Activated gamma-delta T cell treated with anti-CD3 and anti-CD28 coated beads, Interleukin-2, amount 50 U/mL, for 16 hours (primary cell): ENCODE results near the gene BZW2.
"Not testable (repeated sequence)": the region's sequence is repeated elsewhere in the genome, so short reads cannot be mapped to it uniquely, and the experiment has no call there.

Source experiments
- DNase-seq: peaks from one replicate; pipeline ENCODE4 v3.0.0-alpha.2; 2020; ENCODE audit warnings: low read depth

The BZW2 gene

DNA sequence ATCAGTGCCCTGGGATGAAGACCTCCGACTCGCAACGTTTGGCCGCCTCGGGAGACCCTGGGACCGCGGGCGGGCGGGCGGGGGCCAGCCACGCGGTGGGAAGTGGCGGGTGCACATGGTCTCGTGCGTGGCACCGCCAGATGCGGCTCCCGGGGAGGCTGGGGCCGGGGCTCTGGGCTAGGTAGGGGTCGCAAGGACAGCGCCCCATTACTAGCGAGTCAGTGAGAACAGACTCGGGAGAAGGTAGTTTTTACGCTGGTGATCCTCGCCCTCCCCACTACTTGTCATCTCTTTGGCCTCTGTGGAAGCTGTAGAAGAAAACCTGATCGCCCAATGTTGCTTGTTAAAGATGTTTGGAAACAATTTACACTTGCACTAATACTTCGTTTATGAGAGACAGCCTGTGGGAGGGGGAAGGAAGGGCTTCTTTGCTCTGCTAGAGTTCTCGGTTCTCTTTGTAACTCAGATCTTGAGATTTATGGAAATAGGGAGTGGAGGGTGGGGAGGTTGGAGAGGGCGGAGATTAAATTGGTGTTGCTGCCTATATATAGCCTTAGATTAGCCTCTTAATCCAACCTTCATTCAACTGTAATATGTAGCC, 591 bp downstream of the BZW2 start:
- DNase-seq = no peak

- no peak for DNase-seq
Observed at GRCh38 chr7:16647435-16647960, 1.5 kb downstream of the BZW2 start.

GRCh38 chr7:16648551-16648950, 2.6 kb downstream of the BZW2 start:
- no peak for DNase-seq

DNA sequence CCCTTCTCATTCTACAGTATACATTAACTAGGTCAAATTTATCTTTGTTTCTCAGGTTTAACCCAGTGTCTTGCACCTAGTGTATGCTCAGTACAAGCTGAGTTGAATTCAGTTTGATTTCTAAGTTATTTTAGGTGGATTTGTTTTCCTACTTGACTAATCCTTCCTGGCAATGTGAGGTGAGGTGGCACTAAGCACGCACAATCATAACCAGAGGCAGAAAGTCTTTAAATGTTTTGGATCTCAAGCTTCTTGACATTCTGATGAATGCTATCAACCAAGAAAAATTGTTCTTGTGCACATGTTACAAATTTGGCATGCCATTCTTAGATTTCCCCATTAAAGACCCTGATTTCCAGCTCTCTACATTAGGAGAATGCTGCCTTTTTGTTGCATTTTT, 3.2 kb downstream of the BZW2 start:
- DNase-seq = no peak

- no peak for DNase-seq
Observed at GRCh38 chr7:16650266-16650665, 4.3 kb downstream of the BZW2 start.

DNA sequence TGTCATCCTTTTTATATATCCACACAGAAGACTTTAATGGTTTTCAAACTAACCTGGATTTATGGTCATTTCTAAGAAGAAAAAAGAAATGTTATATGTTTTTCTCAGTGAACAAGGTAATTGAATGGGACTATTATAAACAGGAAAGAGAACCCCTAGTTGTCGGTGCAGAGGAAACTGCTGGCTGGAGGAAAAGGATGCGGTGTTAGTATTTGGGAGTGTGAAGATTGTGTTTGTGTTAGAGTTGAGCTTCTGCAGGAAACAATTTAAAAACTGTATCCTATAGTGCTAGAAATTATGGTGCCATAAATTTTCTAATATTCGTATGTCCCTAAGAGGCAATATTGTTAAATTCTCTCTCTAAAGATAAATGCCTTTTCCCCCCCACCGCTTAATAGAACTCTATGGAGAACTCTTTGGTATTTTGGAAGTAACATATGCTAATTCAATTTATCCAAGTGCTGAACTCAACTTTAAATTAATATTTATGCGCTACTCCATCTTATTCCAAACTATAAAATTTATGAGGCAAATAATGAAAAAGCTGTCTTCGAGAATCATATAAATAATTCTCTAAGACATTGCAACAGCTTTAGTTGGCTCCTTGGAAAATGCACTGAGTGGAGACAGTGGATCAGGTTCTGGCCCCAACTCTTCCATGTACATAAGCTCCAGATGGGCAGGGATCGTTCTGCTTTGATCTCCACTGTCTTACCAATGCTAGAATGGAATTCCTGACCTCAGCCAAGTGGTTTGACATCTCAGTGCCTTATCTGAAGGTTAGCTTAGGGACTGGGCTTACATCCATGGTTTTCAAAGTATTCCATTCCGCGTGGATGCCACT, 5.6 kb downstream of the BZW2 start:
- DNase-seq = no peak

DNA sequence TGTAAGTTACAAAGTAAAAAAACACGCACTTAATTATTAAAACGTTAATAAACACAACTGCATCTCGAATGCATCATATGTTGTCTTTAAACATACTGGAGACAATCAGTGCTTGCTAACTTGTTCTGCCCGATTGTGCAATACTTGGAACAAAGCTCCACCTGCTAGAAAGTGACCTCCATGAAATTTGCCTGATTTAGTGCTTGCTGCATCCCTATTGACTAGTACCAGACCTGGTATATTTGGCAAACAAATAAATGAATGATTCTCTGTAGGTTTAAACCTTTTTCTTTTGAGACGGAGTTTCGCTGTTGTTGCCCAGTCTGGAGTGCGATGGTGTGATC, 6.2 kb downstream of the BZW2 start:
- DNase-seq = no peak

GRCh38 chr7:16652888-16653287, 6.9 kb downstream of the BZW2 start:
- DNase-seq = no peak

DNA sequence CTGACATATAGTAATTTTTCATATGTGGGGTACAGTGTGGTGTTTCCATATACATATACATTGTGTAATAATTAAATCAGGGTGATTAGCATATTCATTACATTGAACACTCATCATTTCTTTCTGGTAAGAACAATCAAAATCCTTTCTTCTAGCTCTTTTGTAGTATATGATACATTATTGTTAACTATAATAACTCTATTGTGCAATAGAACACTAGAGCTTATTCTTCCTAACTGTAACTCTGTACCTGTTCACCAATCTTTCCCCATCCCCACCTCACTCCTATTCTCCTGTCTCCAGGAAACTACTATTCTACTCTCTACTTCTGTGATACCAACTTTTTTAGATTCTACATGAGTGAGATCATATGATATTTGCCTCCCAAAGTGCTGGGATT, 9.4 kb downstream of the BZW2 start:
- DNase-seq = no peak

DNA sequence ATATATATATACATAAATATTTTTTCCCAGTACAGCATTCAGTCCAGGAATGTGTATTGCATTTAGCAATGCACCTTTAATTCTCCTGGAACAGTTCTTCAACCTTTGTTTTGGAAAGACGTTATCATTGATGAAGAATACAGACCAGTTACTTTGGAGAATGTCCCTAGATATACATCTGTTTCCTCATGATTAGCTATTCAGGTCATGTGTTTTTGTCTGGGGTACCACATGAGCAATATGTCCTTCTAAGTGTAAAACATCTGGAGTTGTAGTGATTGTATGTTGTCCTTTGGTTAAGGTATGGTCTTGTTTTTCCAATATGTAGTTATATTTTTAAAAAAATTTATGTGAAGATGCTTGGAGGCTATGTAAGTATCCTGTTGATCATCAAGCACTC, 10.2 kb downstream of the BZW2 start:
- DNase-seq = no peak

DNA sequence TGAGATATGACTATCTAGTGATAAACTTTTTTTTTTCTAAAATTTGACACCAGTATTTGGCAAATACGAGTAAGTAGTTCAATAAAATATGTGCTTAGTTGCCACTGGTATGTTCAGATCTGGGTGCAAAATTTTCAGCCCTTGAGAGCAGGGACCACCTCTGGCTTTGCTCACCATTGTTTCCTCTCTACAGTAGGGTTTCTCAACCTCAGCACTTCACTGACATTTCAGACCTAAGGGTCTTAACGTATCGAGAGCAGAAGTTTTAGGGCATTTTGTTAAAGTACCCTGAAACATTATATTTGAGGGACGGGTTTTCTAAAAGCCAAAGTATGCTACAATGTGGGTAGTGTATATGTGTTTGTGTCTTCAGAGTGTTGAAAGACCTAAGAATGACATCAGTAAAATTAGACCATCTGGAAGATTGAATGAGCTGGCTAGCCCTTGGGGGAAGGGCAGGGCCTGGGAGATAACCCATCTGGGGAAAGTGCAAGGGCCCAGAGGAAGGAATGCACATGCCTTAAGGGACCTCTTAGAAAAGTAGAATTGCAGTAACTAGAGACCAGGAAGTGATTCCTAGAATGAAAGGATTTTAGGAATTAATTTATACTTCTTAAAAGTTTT, 11.8 kb downstream of the BZW2 start:
- no peak for DNase-seq

- DNase-seq = not testable (repeated sequence)
Observed at GRCh38 chr7:16659854-16660497, 14.0 kb downstream of the BZW2 start.

DNA sequence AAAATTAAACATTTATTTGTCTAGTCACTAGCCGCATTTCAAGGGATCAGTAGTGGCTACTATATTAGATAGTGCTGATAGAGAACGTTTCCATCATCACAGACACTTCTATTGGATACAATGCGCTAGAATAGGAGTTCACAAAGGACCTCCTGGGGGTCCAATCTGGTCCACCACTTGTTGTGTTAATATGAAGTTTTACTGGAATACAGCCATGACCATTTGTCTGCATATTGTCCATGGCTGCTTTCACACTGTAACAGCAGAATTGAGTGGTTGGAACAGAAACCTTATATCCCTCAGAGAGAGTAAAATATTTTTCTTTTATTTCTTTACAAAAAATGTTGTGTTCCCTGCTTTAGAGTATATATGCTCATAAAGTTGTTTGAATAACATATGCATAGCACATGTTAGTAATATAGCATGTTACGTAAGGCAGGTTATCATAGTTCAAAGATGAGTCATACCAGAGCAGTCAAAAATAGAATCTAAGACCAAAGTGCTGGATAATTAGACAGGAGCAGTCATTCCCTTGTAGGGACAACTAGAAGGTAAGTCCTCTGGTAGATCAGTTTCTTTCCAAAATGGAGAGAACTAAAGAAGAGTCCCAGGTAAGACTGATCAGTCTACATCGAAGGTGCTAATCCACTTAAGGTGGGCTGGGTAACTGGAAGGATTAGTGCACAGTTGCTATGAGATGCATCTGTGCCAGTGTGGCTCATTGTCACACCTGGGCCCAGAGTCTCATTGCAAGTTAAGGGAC, 14.9 kb downstream of the BZW2 start:
- no peak for DNase-seq

- no peak for DNase-seq
Observed at GRCh38 chr7:16661924-16662323, 15.9 kb downstream of the BZW2 start.

DNA sequence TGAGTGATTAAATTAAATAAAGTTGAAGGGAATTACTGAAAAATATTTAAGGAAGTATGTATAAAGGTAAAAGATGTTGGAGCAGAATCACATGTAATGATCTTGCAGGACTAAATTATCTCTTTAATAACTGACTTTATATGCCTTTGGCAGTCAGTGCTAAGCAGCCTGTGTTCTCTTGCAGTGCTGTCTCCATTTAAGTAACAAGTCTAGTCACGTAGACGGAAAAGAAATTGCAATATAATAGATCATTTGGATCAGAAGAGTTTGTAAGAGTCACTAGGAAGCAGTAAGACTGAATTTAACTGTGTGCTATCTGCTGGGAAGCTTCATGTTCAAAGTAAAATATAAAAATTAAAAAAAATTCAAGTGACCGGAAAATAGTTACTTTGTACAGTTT, 21.4 kb downstream of the BZW2 start:
- DNase-seq = no peak

DNA sequence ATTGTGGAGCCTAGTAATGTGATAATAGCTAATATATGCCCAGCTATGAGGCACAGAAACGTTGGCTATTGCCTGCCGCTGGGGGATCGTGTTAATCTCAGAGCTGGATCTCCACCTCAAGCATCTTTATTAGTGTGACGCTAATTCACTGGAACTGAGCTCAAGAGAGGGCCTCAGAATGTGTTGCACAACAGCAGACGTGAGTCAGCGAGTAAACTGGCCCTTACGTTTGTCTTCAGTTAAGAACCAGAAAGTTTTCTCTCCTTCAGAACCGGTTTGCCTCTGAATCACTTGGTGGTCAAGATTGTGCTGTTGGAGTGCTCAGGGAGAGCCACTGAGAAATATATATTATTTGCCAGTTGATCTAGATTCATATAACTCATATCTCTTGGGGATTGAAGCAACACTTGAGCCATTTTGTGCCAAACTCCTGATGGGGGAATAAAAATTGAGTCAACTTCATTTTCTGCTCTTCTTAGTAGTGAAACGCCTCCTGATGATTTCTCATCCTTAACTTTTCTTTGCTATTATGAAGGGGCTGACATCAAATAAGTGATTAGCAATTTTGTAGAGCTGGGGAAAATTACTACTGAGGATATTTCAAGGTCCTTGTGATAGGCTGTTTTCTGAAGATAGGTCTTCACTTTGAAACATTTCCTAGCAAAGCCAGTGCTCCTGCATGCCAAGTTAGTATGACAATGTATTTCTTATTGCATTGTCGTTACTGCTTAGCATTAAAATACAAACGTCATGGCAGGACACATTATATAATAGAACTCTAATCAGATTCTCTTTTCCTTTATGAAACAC, 22.3 kb downstream of the BZW2 start:
- no peak for DNase-seq

- no peak for DNase-seq
Observed at GRCh38 chr7:16668978-16669377, 23.0 kb downstream of the BZW2 start.

GRCh38 chr7:16669581-16669980, 23.6 kb downstream of the BZW2 start:
- no peak for DNase-seq

GRCh38 chr7:16670021-16670420, 24.0 kb downstream of the BZW2 start:
- no peak for DNase-seq

GRCh38 chr7:16670731-16671344, 24.9 kb downstream of the BZW2 start:
- no peak for DNase-seq

GRCh38 chr7:16671811-16672210, 25.8 kb downstream of the BZW2 start:
- no peak for DNase-seq
